Activated T-helper 1 cell treated with Interleukin-2 at 50 U/mL for 16 hours (primary cell): ENCODE results near the gene HPGD.
"Not testable (repeated sequence)": the region's sequence is repeated elsewhere in the genome, so short reads cannot be mapped to it uniquely, and the experiment has no call there.

Experiments used
- DNase-seq: peaks from one replicate; pipeline ENCODE4 v3.0.0-alpha.2; 2020; ENCODE audit warnings: low read depth

Gene HPGD

GRCh38 chr4:174524242-174524641, 2.0 kb upstream of the HPGD start:
- no peak for DNase-seq

GRCh38 chr4:174523025-174523693, 871 bp upstream of the HPGD start:
- no peak for DNase-seq

GRCh38 chr4:174521800-174522182, 497 bp downstream of the HPGD start:
- no peak for DNase-seq

- no peak for DNase-seq
Measured at GRCh38 chr4:174520660-174521059, 1.6 kb downstream of the HPGD start.

GRCh38 chr4:174517502-174518445, 4.5 kb downstream of the HPGD start:
- no peak for DNase-seq

- DNase-seq, result no peak
Measured at GRCh38 chr4:174516794-174517193, 5.5 kb downstream of the HPGD start.

GRCh38 chr4:174516345-174516744, 5.9 kb downstream of the HPGD start:
- no peak for DNase-seq

GRCh38 chr4:174512745-174513144, 9.5 kb downstream of the HPGD start:
- DNase-seq, result no peak

- no peak for DNase-seq
Measured at GRCh38 chr4:174505892-174506291, 16.4 kb downstream of the HPGD start.

GRCh38 chr4:174505007-174505406, 17.3 kb downstream of the HPGD start:
- no peak for DNase-seq

- no peak for DNase-seq
Measured at GRCh38 chr4:174503079-174503715, 19.1 kb downstream of the HPGD start.

- no peak for DNase-seq
Measured at GRCh38 chr4:174496631-174497432, 25.5 kb downstream of the HPGD start.

- DNase-seq, result no peak
Measured at GRCh38 chr4:174495626-174496025, 26.7 kb downstream of the HPGD start.

GRCh38 chr4:174494726-174495125, 27.6 kb downstream of the HPGD start:
- no peak for DNase-seq

- no peak for DNase-seq
Measured at GRCh38 chr4:174494146-174494545, 28.1 kb downstream of the HPGD start.

GRCh38 chr4:174490451-174490961, 31.8 kb downstream of the HPGD start:
- no peak for DNase-seq

GRCh38 chr4:174488368-174488767, 33.9 kb downstream of the HPGD start:
- not testable (repeated sequence) for DNase-seq

GRCh38 chr4:174485025-174485424, 37.3 kb downstream of the HPGD start:
- no peak for DNase-seq

GRCh38 chr4:174483792-174484191, 38.5 kb downstream of the HPGD start:
- no peak for DNase-seq

GRCh38 chr4:174479140-174479539, 43.1 kb downstream of the HPGD start:
- DNase-seq, result no peak

GRCh38 chr4:174475528-174475927, 46.8 kb downstream of the HPGD start:
- no peak for DNase-seq
